GOT3 (cell line): Measurements from ENCODE around the gene NCF1.
A peak's percentile ranks its signal among the peaks of the same experiment; 100 is the strongest.
"Not testable (repeated sequence)": the region's sequence is repeated elsewhere in the genome, so short reads cannot be mapped to it uniquely, and the experiment has no call there.

Experiments
- DNase-seq: peaks from one replicate; lab custom pipeline; 2025; ENCODE audit warnings: mixed read lengths; lab: John Stamatoyannopoulos, UW

The NCF1 gene

DNA sequence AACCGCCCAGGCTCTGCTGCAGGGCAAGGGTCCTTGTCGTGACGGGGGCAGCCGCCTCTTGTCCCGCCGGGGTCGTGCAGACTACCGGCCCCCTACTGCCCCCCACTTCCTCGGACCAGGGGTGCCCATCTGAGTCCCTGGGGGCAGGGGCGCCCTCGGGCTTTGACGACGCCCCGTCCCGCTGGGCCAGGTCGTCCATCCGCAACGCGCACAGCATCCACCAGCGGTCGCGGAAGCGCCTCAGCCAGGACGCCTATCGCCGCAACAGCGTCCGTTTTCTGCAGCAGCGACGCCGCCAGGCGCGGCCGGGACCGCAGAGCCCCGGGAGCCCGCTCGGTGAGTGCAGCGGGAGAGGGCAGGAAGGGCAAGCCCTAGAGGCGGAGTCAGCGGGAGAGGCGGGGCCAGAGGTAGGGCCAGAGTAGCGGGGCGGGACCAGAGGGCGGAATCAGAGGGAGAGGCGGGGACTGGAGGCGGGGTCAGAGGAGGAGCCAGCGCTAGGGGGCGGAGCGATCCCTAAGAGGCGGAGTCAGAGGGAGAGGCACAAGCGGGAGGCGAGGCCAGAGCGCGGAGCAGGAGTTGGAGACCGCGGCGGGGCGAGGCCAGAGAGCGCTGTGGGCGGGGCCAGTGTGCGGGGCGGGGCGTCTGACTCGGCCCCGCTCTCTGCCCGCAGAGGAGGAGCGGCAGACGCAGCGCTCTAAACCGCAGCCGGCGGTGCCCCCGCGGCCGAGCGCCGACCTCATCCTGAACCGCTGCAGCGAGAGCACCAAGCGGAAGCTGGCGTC is 14.7 kb downstream of the NCF1 start:
- DNase-seq, result peak; percentile 95

DNA sequence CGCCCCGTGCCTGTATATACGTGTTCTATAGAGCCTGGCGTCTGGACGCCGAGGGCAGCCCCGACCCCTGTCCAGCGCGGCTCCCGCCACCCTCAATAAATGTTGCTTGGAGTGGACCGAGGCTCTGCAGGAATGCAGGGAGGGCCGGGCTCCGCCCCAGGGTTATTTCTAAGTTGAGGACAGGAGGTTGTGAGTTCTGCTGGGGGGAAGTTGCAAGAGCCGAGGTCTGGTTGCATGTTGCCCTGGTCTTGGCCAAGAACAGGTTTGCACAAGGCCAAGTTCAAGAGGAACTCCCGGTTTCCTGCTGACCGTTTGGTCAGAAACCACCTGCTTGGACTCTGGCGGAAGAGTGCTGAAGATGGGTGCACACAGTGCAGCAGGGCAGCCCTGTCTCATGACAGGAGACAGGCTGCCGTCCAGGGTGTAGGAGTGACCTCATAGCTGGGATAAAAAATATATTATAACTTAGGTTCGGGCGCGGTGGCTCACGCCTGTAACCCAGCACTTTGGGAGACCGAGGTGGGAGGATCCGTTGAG is 15.5 kb downstream of the NCF1 start:
- not testable (repeated sequence) for DNase-seq

DNA sequence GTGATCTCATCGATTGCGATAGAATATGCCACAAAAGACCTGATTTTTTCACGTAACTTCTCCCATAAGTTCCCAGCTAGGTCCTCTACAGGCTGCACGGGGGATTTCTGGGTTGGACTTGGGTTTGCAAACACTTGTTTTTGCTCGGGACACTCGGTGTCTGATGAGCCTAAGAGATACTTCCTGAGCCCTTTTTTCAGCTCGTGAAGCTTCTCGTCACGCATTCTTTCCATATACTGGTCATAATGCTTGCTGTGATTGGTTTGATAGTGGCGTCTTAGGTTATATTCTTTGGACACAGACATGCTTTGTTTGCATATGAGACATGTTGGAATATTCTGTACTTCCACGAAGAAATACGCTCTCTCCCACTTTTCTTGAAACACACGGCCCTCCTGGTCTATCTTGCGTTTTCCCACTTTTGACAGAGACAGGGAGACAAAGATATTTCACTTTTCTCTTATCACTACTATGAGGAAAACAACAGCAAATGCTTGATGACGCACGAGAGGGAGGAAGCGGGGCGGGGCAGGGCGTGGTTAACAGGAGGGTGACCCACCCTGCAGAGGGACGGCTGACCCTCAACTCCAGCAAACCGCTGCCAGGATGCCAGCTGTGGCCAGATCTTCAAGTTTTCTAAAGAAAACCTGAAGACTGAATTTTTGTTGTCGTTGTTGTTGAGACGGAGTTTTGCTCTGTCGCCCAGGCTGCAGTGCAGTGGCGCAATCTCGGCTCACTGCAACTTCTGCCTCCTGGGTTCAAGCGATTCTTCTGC is 24.2 kb downstream of the NCF1 start:
- DNase-seq, result not testable (repeated sequence)

DNA sequence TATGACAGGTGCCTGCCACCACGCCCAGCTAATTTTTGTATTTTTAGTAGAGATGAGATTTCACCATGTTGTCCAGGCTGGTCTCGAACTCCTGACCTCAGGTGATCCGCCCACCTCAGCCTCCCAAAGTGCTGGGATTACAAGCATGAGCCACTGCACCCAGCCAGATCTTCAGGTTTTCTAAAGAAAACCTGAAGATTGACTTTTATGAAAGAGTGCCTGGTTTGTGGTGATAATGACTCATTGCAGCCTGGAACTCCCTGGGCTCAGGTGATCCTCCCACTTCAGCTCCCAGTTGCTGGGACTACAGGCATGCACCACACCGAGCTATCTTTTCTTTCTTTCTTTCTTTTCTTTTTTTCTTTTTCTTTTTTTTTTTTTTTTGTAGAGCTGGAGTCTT is 24.8 kb downstream of the NCF1 start:
- not testable (repeated sequence) for DNase-seq

DNA sequence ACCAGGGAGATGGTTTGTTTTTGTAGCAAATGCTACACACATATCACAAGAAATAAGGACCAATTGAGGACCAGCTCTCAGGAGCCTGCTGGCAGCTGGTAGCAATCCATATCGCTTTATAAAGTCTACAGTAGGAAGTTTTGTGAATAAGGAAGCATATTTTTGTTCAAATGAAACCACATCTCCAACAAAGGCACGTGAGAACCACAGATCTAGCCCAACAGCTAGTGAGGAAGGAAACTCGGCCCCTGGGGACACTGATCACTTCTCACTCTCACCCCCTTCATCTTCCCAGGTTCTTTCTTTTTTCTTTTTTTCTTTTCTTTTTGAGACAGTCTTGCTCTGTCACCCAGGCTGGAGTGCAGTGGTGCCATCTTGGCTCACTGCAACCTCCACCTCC is 42.1 kb downstream of the NCF1 start:
- DNase-seq, result not testable (repeated sequence)

DNA sequence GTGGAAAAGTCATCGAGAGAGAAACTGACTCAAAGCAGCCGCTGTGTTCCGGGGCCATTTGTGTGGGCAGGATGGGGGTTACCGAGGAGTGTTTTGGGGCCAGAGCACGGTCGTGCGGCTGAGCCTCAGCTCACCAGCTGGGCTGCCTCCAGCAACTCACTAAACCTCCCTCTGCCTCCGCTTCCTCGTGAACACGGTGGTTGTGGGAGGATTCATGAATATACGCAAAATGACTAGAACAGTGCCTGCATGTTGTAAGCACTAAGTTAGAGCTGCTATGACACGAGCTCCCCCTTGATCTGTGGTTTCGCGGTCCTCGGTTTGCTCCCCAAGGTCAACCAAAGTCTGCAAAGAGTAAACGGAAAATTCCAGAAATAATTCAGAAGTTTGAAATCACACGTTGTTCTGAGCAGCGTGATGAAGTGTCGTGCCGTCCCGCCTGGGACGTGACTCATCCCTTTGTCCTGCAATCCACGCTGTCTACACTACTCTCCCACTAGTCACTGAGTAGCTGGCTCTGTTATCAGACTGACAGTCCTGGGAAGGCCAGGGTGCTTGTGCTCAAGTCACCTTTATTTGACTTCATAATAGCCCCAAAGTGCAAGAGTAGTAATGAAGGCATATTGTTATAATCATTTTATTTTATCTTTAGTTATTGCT is 46.5 kb downstream of the NCF1 start:
- DNase-seq, result not testable (repeated sequence)

DNA sequence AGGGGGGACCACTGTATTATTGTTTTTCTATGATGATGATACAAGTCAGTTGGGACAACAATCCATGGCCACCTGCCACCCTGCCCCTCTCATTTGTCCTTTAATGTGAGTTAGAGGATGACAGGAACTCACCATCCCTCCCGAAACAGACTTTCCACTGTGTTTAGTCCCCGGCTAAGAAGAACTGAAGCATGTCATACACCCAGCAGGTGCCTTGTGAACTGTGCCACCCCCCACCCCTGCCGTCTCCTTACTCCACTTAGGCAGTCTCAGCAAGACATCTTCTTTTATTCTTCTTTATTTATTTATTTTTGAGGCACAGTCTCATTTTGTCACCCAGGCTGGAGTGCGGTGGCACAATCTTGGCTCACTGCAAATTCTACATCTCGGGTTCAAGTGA is 47.4 kb downstream of the NCF1 start:
- DNase-seq, result not testable (repeated sequence)

DNA sequence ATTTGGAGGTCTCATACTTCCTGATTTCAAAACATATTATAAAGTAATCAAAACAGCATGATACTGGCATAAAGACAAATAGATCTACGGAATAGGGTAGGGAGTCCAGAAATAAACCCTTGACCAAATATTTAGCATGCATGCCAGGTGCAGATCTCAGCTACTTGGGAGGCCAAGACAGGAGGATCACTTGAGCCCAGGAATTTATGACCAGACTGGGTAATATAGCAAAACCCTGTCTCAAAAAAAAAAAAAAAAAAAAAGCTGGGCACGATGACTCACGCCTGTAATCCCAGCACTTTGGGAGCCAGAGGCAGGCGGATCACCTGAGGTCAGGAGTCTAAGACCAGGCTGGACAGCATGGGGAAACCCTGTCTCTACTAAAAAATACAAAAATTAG is 56.1 kb downstream of the NCF1 start:
- DNase-seq, result not testable (repeated sequence)

DNA sequence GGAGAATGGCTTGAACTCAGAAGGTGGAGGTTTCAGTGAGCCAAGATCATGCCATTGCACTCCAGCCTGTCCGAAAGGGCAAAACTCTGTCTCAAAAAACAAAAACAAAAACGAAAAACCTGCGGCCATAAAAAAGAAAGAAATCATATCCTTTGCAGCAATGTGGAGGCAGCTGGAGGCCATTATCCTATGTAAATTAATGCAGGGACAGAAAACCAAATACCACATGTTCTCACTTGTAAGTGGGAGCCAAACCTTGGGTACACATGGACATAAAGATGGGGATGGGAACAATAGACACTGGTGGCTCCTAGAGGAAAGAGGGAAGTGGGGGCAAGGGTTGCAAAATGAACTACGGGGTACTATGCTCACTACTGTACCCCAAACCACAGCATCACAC is 56.6 kb downstream of the NCF1 start:
- not testable (repeated sequence) for DNase-seq
